Mesendoderm (in vitro differentiated cells): Measurements from ENCODE around the gene DPM3. TPM values are rescaled to one million over a fixed set of nuclear protein-coding genes. Genes with fewer than 3 reads are reported as not detected.
"Not testable (repeated sequence)": the region's sequence is repeated elsewhere in the genome, so short reads cannot be mapped to it uniquely, and the experiment has no call there.

Source experiments
- DNase-seq: peaks from one replicate; pipeline ENCODE4 v3.0.0; 2013
- H2AK5ac ChIP-seq: 2 replicates; pipeline ENCODE4 v1.6.1; 2013; ENCODE audit warnings: low read length, inconsistent platforms
- H2BK120ac ChIP-seq: 2 replicates; pipeline ENCODE4 v1.6.1; 2013; ENCODE audit warnings: low read depth, mild to moderate bottlenecking, low read length, moderate library complexity, mixed read lengths
- H2BK15ac ChIP-seq: replicated peaks from 2 replicates; pipeline ENCODE4 v1.6.1; 2013; ENCODE audit warnings: low read depth, mild to moderate bottlenecking, moderate library complexity
- H2BK5ac ChIP-seq: 2 replicates; pipeline ENCODE4 v1.6.1; 2013; ENCODE audit warnings: low read length, inconsistent platforms
- H3K18ac ChIP-seq: 2 replicates; pipeline ENCODE4 v1.6.1; 2013; ENCODE audit warnings: mild to moderate bottlenecking, low read length, mixed read lengths
- H3K23ac ChIP-seq: one replicate; pipeline ENCODE4 v1.6.1; 2013; ENCODE audit warnings: low read length
- H3K27ac ChIP-seq: 2 replicates; pipeline ENCODE4 v1.5.1; 2013; ENCODE audit warnings: low read depth, mild to moderate bottlenecking, inconsistent platforms, low read length, moderate library complexity
- H3K27me3 ChIP-seq: 2 replicates; pipeline ENCODE4 v1.6.1; 2013; ENCODE audit warnings: low read length, control low read depth, mild to moderate bottlenecking, inconsistent platforms; ENCODE audit not compliant: insufficient read depth, poor library complexity
- H3K36me3 ChIP-seq: 2 replicates; pipeline ENCODE4 v1.6.1; 2013; ENCODE audit warnings: low read length, inconsistent platforms; ENCODE audit not compliant: control insufficient read depth, insufficient read depth
- H3K4ac ChIP-seq: one replicate; pipeline ENCODE4 v1.6.1; 2013; ENCODE audit warnings: low read depth, mild to moderate bottlenecking, low read length, moderate library complexity
- H3K4me1 ChIP-seq: 2 replicates; pipeline ENCODE4 v1.6.1; 2013; ENCODE audit warnings: low read depth, low read length, inconsistent platforms; ENCODE audit not compliant: control insufficient read depth
- H3K4me2 ChIP-seq: 2 replicates; pipeline ENCODE4 v1.6.1; 2013; ENCODE audit warnings: low read length
- H3K4me3 ChIP-seq: 2 replicates; pipeline ENCODE4 v1.5.1; 2013; ENCODE audit warnings: mild to moderate bottlenecking, low read length
- H3K56ac ChIP-seq: one replicate; pipeline ENCODE4 v1.6.1; 2013; ENCODE audit warnings: low read length
- H3K79me1 ChIP-seq: 2 replicates; pipeline ENCODE4 v1.6.1; 2013; ENCODE audit warnings: low read length, inconsistent platforms
- H3K79me2 ChIP-seq: 2 replicates; pipeline ENCODE4 v1.6.1; 2013; ENCODE audit warnings: mild to moderate bottlenecking, low read length; ENCODE audit not compliant: control insufficient read depth, insufficient read depth
- H3K9ac ChIP-seq: 2 replicates; pipeline ENCODE4 v1.6.1; 2013; ENCODE audit warnings: low read length, inconsistent platforms
- H4K5ac ChIP-seq: one replicate; pipeline ENCODE4 v1.6.1; 2013; ENCODE audit warnings: low read length
- H4K8ac ChIP-seq: one replicate; pipeline ENCODE4 v1.6.1; 2013; ENCODE audit warnings: low read depth, mild to moderate bottlenecking, control low read depth, low read length, moderate library complexity
- WGBS: extraction: QIAGEN DNeasy Blood & Tissue Kit; methylation state at CpG from one replicate; pipeline ENCODE4 v1.1.7; 2013; ENCODE audit warnings: low lambda C conversion rate, missing lambda C conversion rate; ENCODE audit not compliant: insufficient coverage; ENCODE audit errors: extremely low coverage; 5-methylcytosine and 5-hydroxymethylcytosine counted together
- polyA plus RNA-seq, 2 experiments: library from polyadenylated mRNA; stranded (reverse); fragments of 200-250 nt; gene quantifications; one replicate each; pipeline ENCODE4 v1.2.3, GENCODE V29; 2013

The DPM3 gene, protein sequence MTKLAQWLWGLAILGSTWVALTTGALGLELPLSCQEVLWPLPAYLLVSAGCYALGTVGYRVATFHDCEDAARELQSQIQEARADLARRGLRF
- 84.8 TPM for polyA plus RNA-seq (2013, experiment 1 of 2)
- 79.1 TPM for polyA plus RNA-seq (2013, experiment 2 of 2)

DNA sequence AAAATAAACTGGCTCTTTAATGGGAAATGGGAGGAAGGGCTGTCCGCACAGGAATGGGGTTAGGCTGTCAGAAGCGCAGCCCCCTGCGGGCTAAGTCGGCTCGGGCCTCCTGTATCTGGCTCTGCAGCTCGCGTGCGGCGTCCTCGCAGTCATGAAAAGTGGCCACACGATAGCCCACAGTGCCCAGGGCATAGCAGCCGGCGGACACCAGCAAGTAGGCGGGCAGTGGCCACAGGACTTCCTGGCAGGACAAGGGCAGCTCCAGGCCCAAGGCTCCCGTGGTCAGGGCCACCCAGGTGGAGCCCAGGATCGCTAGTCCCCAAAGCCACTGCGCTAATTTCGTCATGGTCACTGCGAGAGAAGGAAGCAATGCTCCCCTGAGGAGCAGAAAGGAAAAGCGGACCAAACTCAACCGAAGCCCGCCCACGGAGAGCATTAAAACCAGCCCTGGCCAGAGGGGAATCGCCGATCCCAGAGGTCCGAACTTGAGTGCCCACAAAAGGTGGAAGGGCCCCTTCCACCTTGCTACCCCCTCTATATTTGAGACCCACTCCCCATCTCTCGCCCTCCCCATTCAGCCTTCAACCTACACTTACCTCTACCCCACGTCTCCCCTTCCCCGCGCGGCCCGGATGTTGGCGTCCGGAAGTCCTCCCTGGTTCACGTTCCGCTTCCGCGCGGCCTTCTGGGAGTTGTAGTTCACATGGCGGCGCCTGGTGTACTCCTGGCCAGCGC, at the start of gene DPM3:
DPM3 (minus strand) TSS at position 637 of the 735 bp plus-strand sequence; CDS start at position 346, 291 bp downstream.
- Histone ChIP-seq H3K4ac (peak within 1 kb of the TSS; percentile 56), H2BK5ac (peak within 1 kb of the TSS; percentile 7), H3K36me3 (no peaks in the 10 kb centered on the region), H2BK120ac (no peak within 1 kb of the TSS), H4K5ac (no peak within 1 kb of the TSS), H2AK5ac (no peak within 1 kb of the TSS), H3K4me1 (peaks cover 3% of the 10 kb centered on the region), H3K4me2 (peak within 1 kb of the TSS; percentile 75), H3K4me3 (peak within 1 kb of the TSS; percentile 78), H3K18ac (no peak within 1 kb of the TSS), H3K9ac (peak within 1 kb of the TSS; percentile 89), H3K27ac (peak within 1 kb of the TSS; percentile 17), H3K56ac (peak within 1 kb of the TSS; percentile 95), H3K27me3 (no peaks in the 10 kb centered on the region), H2BK15ac (no peak within 1 kb of the TSS), H4K8ac (peak within 1 kb of the TSS; percentile 42), H3K23ac (no peak within 1 kb of the TSS), H3K79me1 (peaks cover 9% of the 10 kb centered on the region), H3K79me2 (no peaks in the 10 kb centered on the region)
- WGBS: no CpG with 5 or more reads among the region's 42 CpGs
- peak; percentile 84 for DNase-seq

DNA sequence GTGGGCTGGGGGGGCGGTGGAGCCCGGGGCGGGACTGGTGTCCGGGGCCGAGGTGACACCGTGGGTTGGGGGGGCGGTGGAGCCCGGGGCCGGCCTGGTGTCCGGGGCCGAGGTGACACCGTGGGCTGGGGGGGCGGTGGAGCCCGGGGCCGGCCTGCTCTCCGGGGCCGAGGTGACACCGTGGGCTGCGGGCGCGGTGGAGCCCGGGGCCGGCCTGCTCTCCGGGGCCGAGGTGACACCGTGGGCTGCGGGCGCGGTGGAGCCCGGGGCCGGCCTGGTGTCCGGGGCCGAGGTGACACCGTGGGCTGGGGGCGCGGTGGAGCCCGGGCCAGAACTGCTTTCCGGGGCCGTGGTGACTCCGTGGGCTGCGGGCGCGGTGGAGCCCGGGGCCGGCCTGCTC, 49.6 kb upstream of the DPM3 start:
- not testable (repeated sequence) for H3K23ac ChIP-seq, H4K8ac ChIP-seq, H3K56ac ChIP-seq, H2BK15ac ChIP-seq, H3K4ac ChIP-seq, H2BK120ac ChIP-seq, H3K4me2 ChIP-seq, H3K18ac ChIP-seq, H3K27ac ChIP-seq, H4K5ac ChIP-seq, H3K36me3 ChIP-seq, H2BK5ac ChIP-seq, H3K4me1 ChIP-seq, DNase-seq, H3K9ac ChIP-seq, H2AK5ac ChIP-seq, H3K27me3 ChIP-seq, H3K79me1 ChIP-seq, H3K79me2 ChIP-seq, H3K4me3 ChIP-seq
- no CpG with 5 or more reads among the region's 45 CpGs for WGBS

DNA sequence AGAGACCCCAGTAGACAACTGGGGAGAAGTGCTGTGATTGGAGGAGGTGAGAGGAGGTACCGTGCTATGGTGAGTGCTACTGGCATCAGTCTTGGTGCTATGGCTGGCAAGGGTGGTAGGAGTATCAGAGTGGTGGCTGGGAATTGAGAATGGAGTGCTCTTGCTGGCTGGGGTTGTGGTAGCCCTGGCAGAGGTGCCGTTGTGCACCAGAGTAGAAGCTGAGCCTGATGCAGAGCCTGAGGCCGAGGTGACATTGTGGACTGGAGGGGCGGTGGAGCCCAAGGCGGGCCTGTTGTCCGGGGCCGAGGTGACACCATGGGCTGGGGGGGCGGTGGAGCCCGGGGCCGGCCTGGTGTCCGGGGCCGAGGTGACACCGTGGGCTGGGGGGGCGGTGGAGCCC, 47.9 kb upstream of the DPM3 start:
- no peak overlapping the region for H2BK120ac ChIP-seq
- H3K4ac ChIP-seq: no peak overlapping the region
- no peaks in the 10 kb centered on the region for H3K4me1 ChIP-seq
- no peak overlapping the region for H3K27ac ChIP-seq
- no peak overlapping the region for H3K18ac ChIP-seq
- no peak for DNase-seq
- H3K23ac ChIP-seq: no peak overlapping the region
- no peak overlapping the region for H3K4me3 ChIP-seq
- no peak overlapping the region for H4K8ac ChIP-seq
- no peaks in the 10 kb centered on the region for H3K79me1 ChIP-seq
- no CpG with 5 or more reads among the region's 14 CpGs for WGBS
- H3K36me3 ChIP-seq: no peaks in the 10 kb centered on the region
- H2AK5ac ChIP-seq: no peak overlapping the region
- H3K9ac ChIP-seq: no peak overlapping the region
- no peaks in the 10 kb centered on the region for H3K27me3 ChIP-seq
- no peak overlapping the region for H4K5ac ChIP-seq
- no peak overlapping the region for H2BK15ac ChIP-seq
- H3K4me2 ChIP-seq: no peak overlapping the region
- no peak overlapping the region for H2BK5ac ChIP-seq
- H3K56ac ChIP-seq: no peak overlapping the region
- no peaks in the 10 kb centered on the region for H3K79me2 ChIP-seq

- no peak overlapping the region for H3K27ac ChIP-seq
- no peak overlapping the region for H3K4ac ChIP-seq
- H3K9ac ChIP-seq: no peak overlapping the region
- H3K4me3 ChIP-seq: no peak overlapping the region
- H2AK5ac ChIP-seq: no peak overlapping the region
- no peak for DNase-seq
- no peak overlapping the region for H2BK15ac ChIP-seq
- H3K4me2 ChIP-seq: no peak overlapping the region
- no peak overlapping the region for H4K8ac ChIP-seq
- H2BK5ac ChIP-seq: no peak overlapping the region
- no peaks in the 10 kb centered on the region for H3K79me2 ChIP-seq
- H3K18ac ChIP-seq: no peak overlapping the region
- H3K27me3 ChIP-seq: no peaks in the 10 kb centered on the region
- H3K79me1 ChIP-seq: no peaks in the 10 kb centered on the region
- no peaks in the 10 kb centered on the region for H3K36me3 ChIP-seq
- no peak overlapping the region for H3K56ac ChIP-seq
- H4K5ac ChIP-seq: no peak overlapping the region
- H3K4me1 ChIP-seq: no peaks in the 10 kb centered on the region
- WGBS: no CpG with 5 or more reads among the region's 16 CpGs
- no peak overlapping the region for H2BK120ac ChIP-seq
- H3K23ac ChIP-seq: no peak overlapping the region
These were observed 47.1 kb upstream of the DPM3 start for GRCh38 chr1:155187456-155187891.

DNA sequence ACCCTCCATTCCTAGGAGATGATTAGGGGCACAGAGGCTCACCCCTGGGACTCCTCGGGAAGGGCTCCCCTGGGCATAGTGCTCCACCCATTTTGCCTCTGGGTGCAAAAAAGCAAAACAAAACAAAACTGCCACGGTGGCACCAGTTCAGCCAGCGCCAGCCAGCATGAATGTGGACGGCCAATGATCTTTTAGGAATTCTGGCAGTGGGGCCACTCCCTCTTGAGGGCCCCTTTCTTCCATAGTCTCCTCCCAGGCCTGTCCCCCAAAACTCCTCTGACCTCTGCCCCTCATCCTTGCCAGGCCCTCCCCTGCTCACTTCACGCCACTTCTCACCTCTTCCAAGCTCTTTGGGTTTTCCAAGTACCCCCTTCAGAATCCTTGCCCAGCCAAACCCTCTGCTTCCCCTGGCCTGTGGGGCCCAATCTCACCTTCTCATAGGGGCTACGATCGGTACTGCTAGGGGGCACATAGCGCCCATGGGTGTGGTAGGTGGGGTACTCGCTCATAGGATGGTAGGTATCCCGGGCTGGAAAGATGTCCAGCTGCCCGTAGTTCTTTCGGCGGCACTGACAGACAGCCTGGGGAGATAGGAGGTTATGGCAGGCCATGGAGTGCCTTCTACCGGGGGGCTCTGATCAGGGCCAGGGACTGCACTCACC, 46.6 kb upstream of the DPM3 start:
- Histone ChIP-seq H2BK5ac (no peak overlapping the region), H3K4me1 (no peaks in the 10 kb centered on the region), H3K27me3 (no peaks in the 10 kb centered on the region), H2AK5ac (no peak overlapping the region), H3K4me2 (no peak overlapping the region), H2BK120ac (no peak overlapping the region), H3K4ac (no peak overlapping the region), H3K9ac (no peak overlapping the region), H3K56ac (no peak overlapping the region), H3K4me3 (no peak overlapping the region), H3K36me3 (no peaks in the 10 kb centered on the region), H3K79me1 (no peaks in the 10 kb centered on the region), H2BK15ac (no peak overlapping the region), H4K8ac (no peak overlapping the region), H3K18ac (no peak overlapping the region), H4K5ac (no peak overlapping the region), H3K79me2 (no peaks in the 10 kb centered on the region), H3K27ac (no peak overlapping the region), H3K23ac (no peak overlapping the region)
- WGBS: no CpG with 5 or more reads among the region's 14 CpGs
- no peak for DNase-seq
